GM12801 (cell line): Measurements from ENCODE around the gene PCDHGB4.
"Not testable (repeated sequence)": the region's sequence is repeated elsewhere in the genome, so short reads cannot be mapped to it uniquely, and the experiment has no call there.

Experiments
- CTCF ChIP-seq: IDR thresholded peaks from one replicate; pipeline ENCODE4 v1.5.1; 2011; ENCODE audit warnings: control low read depth; ENCODE audit not compliant: insufficient read length; ENCODE audit errors: extremely low read depth

Gene PCDHGB4

GRCh38 chr5:141389153-141390042 is 1.9 kb downstream of the PCDHGB4 start:
- TF ChIP-seq CTCF = no peak

GRCh38 chr5:141392429-141393198 is 5.1 kb downstream of the PCDHGB4 start, which contains the start of gene PCDHGA8:
Gene PCDHGA8, plus strand, starts transcription at chr5:141392633. Its CDS starts 181 bp downstream, at chr5:141392814.
- no peak for TF ChIP-seq CTCF

- TF ChIP-seq CTCF = no peak
These were observed 5.8 kb downstream of the PCDHGB4 start for GRCh38 chr5:141393267-141393666.

- not testable (repeated sequence) for TF ChIP-seq CTCF
These were observed 10.5 kb downstream of the PCDHGB4 start, which contains the start of gene PCDHGB5 for GRCh38 chr5:141397756-141398551. Gene PCDHGB5, plus strand, starts transcription at chr5:141397947. Its CDS starts 181 bp downstream, at chr5:141398128.

- no peak for TF ChIP-seq CTCF
These were observed 11.1 kb downstream of the PCDHGB4 start for GRCh38 chr5:141398608-141399007.

GRCh38 chr5:141399555-141400258 is 12.2 kb downstream of the PCDHGB4 start:
- TF ChIP-seq CTCF = no peak
